ENCODE results near the gene PARD3. TPM values are rescaled to one million over a fixed set of nuclear protein-coding genes. Genes with fewer than 3 reads are reported as not detected.

Gene PARD3
- total RNA-seq, 4 donors from 2014 or later, result 98.9 to 122 (median 105) TPM

GRCh38 chr10:34612446-34612845 is 202.7 kb downstream of the PARD3 start:
- intact Hi-C loops (cut with DNase I), result no loop called here
- 97% methylated on average over 3 of the region's 3 CpGs for WGBS

GRCh38 chr10:34609287-34609940 is 205.7 kb downstream of the PARD3 start:
- WGBS, result 94% methylated on average over 9 of the region's 9 CpGs
- H3K27me3 ChIP-seq, result no peaks in the 10 kb centered on the region
- H3K36me3 ChIP-seq, result no peaks in the 10 kb centered on the region
- no peak overlapping the region for H3K27ac ChIP-seq (replicated peaks in 1 of 4)
- DNase-seq (ENCODE audit: extremely low spot score), result no peak
- H3K4me1 ChIP-seq, result peaks cover 0 to 15% (median 7%) of the 10 kb centered on the region in 4 donors
- H3K9me3 ChIP-seq, result no peaks in the 10 kb centered on the region
- H3K4me3 ChIP-seq, result no peak overlapping the region
- intact Hi-C loops (cut with DNase I), result no loop called here
- TF ChIP-seq CTCF (IDR thresholded peaks at IDR 0.05) (no peak), EP300 (IDR thresholded peaks at IDR 0.05) (no peak), POLR2A (IDR thresholded peaks at IDR 0.05; ENCODE audit: low read depth) (no peak), POLR2AphosphoS5 (IDR thresholded peaks at IDR 0.05) (no peak)

More at GRCh38 chr10:34612446-34612845, 202.7 kb downstream of the PARD3 start:
- Histone ChIP-seq H3K27me3 (no peaks in the 10 kb centered on the region), H3K36me3 (no peaks in the 10 kb centered on the region), H3K27ac (replicated peaks in 1 of 4) (no peak overlapping the region), H3K4me1 (peaks cover 0 to 15% (median 7%) of the 10 kb centered on the region in 4 donors), H3K4me3 (no peak overlapping the region), H3K9me3 (no peaks in the 10 kb centered on the region)
- DNase-seq (ENCODE audit: extremely low spot score), result no peak
- TF ChIP-seq POLR2AphosphoS5 (IDR thresholded peaks at IDR 0.05) (no peak), CTCF (IDR thresholded peaks at IDR 0.05) (no peak), EP300 (IDR thresholded peaks at IDR 0.05) (no peak), POLR2A (IDR thresholded peaks at IDR 0.05; ENCODE audit: low read depth) (no peak)

- Histone ChIP-seq H3K4me1 (peaks cover 0 to 12% (median 7%) of the 10 kb centered on the region in 4 donors), H3K36me3 (no peaks in the 10 kb centered on the region), H3K9me3 (no peaks in the 10 kb centered on the region), H3K4me3 (no peak overlapping the region), H3K27me3 (no peaks in the 10 kb centered on the region), H3K27ac (replicated peaks in 1 of 4) (no peak overlapping the region)
- intact Hi-C loops (cut with DNase I), result no loop called here
- 75% methylated on average over 3 of the region's 3 CpGs for WGBS
- DNase-seq (ENCODE audit: extremely low spot score), result no peak
- TF ChIP-seq EP300 (IDR thresholded peaks at IDR 0.05) (no peak), POLR2A (IDR thresholded peaks at IDR 0.05; ENCODE audit: low read depth) (no peak), CTCF (IDR thresholded peaks at IDR 0.05) (no peak), POLR2AphosphoS5 (IDR thresholded peaks at IDR 0.05) (no peak)
Measured at GRCh38 chr10:34607894-34608293, 207.2 kb downstream of the PARD3 start.

- 72% methylated on average over 4 of the region's 4 CpGs for WGBS
- no peaks in the 10 kb centered on the region for H3K27me3 ChIP-seq
- intact Hi-C loops (cut with DNase I), result no loop called here
- H3K4me1 ChIP-seq, result peaks cover 0 to 12% (median 7%) of the 10 kb centered on the region in 4 donors
- no peaks in the 10 kb centered on the region for H3K36me3 ChIP-seq
- H3K4me3 ChIP-seq, result no peak overlapping the region
- no peak for TF ChIP-seq EP300 (IDR thresholded peaks at IDR 0.05)
- no peak for TF ChIP-seq POLR2A (IDR thresholded peaks at IDR 0.05; ENCODE audit: low read depth)
- TF ChIP-seq CTCF (IDR thresholded peaks at IDR 0.05), result no peak
- TF ChIP-seq POLR2AphosphoS5 (IDR thresholded peaks at IDR 0.05), result no peak
- DNase-seq (ENCODE audit: extremely low spot score), result no peak
- H3K27ac ChIP-seq (replicated peaks in 1 of 4), result no peak overlapping the region
- no peaks in the 10 kb centered on the region for H3K9me3 ChIP-seq
Measured at GRCh38 chr10:34606890-34607289, 208.2 kb downstream of the PARD3 start.

- TF ChIP-seq POLR2AphosphoS5 (IDR thresholded peaks at IDR 0.05), result no peak
- TF ChIP-seq CTCF (IDR thresholded peaks at IDR 0.05), result no peak
- TF ChIP-seq EP300 (IDR thresholded peaks at IDR 0.05), result no peak
- TF ChIP-seq POLR2A (IDR thresholded peaks at IDR 0.05; ENCODE audit: low read depth), result no peak
- intact Hi-C loops (cut with DNase I), result no loop called here
Measured at GRCh38 chr10:34602478-34602877, 212.6 kb downstream of the PARD3 start.

More at GRCh38 chr10:34602478-34602877, 212.6 kb downstream of the PARD3 start:
- Histone ChIP-seq H3K27ac (replicated peaks in 1 of 4) (no peak overlapping the region), H3K9me3 (no peaks in the 10 kb centered on the region), H3K36me3 (no peaks in the 10 kb centered on the region), H3K4me3 (no peak overlapping the region), H3K27me3 (no peaks in the 10 kb centered on the region), H3K4me1 (peaks cover 0 to 6% (median 0%) of the 10 kb centered on the region in 4 donors)
- no peak for DNase-seq (ENCODE audit: extremely low spot score)
- WGBS, result 95% methylated on average over 4 of the region's 4 CpGs
